ENCODE data around the gene PRKCE.

The PRKCE gene

DNA sequence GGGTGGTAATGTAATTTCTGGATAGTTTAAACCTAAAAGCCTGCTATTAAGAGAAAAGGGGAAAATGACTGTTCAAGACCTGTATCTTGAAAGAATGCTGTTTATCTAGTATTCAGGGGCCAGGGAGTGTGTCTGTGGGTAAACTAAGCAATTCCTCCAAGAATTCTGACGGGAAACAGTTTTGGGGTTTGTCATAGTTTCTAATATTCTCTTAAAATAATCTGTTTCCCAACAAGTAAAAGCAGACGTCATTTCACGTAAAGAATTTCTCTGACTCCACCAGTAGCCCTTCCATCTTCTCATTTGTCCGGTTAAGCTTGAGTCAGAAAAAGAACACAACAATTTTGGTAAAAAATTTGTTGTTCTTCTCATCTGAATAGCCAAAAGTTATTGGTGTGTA, 413.7 kb downstream of the PRKCE start:
- no peak for DNase-seq

DNA sequence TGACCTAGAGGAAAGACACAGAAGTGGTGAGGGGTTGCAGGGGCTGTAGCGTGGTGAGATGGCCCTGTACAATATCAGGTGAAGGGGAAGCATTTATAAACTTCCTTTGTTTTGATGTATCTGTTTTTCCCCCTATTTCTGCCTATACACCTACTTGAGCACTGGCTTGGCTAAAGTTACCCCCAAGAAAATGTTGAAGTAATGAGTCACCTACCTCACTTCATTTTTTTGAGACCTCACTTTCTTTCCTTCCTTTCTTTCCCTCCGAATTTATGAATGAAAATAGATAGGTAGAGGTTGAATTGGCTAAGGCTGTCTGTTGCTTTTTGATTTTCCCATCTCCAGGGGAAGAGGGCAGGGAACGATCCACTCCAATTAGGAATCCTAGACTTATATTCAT, 414.6 kb downstream of the PRKCE start:
- DNase-seq = no peak

DNA sequence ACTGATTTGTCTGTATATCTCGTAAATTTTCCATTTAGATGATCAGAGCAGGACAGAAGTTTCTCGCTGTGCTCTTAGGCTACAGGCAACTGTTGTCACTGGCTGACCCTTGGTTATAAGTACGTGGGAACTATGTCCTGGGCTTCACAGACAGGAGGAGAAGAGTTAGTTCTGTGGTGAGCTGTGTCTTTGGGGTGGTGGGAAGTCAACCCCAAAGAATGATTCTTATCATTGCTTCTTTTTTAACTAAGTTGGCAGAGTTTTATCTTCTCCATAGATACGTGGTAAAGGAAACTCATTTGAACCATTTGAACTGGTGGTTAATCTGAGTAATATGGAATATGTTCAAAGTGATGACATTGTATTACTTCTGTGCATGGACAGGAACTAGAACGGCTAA, 415.1 kb downstream of the PRKCE start:
- DNase-seq = peak in 1 of 5 donors; percentile 35

DNA sequence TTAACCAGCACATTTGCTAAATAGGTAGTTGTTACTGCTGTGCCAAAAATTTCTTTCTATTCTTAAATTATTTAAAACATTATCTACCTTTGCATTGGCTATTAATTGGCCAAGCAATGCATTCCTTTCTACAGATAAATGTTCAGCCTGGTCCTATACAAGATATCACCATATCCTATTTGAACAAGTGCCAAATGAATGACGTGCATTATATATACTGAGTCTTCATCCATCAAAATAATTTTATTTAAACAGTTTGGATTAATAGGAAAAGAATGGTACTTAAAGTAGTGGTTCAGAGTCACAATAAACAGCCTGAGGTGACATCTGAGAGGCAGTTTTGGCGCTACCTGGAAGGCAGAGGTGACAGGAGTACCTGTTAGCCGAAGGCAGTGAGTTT, 415.6 kb downstream of the PRKCE start:
- DNase-seq = no peak

DNA sequence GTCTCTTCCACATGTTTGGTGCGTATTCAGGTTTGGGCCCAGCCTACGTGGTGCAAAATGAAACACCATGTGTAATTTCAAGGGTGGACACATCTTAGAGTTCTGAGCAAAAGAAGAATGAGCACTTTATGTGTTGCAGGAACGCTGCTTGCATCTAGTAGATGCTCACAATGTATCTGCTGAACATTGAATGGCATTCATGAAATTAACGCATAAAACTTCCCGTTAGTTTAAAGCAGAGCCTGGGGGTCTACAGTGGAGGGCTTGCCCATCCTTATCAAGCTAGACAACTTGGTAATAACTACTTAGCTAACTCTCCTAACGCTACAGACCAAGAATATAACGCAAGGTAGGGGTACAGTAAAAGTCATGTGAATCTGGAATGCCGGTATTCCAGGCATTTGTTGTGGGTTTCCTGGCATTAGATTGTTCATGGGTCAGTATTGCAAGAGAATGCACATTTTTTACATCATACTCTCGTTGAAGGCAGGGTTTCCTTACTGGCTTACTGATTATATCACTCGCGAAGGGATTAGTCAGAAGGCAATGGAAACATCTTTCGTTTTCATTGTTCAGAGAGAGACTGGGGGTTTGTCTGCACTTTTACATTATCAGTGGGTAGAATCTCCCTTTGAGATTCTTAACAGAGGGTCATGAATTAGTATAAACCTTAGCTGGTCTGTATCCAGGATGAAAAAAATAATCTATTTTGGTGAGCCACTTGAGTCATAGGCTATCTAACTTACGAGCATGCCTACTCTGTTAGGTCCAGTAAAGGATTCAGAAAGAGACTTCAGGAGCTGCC, 416.2 kb downstream of the PRKCE start:
- DNase-seq = peak in 1 of 5 donors; percentile 85

DNA sequence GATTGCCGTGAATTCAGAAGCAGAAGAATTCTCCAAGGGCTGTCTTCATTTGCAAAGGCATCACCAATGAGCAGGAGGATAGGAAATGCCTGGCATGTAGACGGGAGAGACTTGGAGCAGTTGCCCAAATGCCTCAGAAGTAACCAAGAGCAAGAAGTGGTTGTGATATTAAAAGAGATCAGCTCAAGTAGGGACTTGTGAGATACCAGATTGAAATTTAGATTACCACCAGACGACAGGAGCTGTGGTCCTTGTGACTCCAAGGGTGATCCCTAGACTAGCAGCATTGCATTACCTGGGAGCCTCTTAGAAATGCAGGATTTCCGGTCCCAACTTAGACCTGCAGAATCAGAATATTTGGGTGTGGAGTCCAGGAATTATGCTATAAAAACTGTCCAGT, 417.2 kb downstream of the PRKCE start:
- DNase-seq = no peak

DNA sequence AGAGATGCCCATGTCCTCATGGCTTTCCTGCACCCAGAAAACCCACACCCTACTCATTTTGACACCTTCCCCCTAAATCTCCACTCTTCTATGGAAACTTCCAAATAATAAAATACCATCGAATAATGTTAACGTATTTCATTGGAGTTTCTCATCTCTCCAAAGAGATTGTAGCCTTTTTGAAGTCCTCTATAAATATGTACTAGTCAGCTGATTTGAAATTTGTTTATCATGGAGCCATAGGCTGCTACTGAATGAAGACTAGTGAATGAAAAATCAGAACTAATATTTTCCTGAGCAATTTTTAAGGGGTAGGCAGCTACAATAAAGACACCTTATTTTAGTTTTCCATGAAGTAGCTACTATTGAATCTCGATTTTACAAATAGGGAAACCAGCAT, 419.6 kb downstream of the PRKCE start:
- DNase-seq = no peak

DNA sequence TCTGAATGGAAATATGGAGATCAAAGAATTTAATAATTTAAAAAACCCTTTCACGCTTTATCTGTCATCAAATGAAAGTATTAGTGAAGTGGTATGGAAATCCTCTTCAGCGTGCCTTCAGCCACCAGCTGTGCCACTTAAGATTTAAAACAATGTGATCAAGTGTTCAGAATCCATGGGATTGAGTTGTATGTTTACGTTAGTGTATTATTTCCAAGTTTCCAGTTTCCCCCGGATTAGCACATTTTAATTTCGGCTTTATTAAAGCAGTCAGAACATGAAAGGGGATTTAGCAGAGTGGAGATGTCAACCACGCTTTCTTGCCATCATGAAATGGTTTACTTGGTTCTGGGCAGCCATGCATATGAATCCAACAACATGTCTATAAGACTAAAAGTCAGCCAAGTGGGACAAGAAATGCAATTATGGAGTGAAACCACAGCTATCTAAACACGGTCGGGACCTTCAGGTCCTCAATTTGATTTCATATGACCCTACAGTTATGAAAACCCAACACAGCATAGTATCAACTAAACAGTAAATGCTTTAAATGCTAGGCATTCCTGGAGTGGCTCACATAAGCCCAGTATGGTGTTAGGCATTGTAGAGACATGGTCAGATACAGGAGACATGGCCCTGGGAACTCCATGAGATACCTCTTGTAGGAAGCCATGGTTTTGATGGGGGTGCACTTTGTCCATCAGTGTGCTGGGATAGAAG, 420.8 kb downstream of the PRKCE start:
- DNase-seq = no peak

DNA sequence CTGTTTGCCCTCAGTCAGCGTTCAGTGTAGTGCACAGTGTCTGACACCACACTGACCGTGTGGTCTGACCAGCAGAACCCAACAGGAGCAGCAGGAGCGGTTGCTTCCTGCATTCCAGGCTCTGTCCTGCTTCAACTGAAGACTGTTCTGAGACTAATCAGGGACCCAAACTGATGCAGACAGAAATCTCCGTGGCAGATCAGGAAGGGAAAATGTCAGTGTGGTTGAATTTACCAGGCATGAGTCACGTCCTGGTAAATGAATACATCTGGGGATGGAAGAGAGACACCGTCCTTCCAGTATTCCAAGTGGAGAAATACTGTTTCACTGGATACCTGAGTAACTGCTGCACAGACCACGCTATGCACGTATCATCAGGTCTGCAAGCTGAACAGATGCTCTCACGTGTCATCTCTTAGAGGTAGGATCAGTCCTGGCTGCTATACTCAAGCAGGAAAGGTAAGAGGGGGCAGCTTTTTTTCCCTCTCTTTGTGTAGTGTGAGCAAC, 422.1 kb downstream of the PRKCE start:
- no peak for DNase-seq

DNA sequence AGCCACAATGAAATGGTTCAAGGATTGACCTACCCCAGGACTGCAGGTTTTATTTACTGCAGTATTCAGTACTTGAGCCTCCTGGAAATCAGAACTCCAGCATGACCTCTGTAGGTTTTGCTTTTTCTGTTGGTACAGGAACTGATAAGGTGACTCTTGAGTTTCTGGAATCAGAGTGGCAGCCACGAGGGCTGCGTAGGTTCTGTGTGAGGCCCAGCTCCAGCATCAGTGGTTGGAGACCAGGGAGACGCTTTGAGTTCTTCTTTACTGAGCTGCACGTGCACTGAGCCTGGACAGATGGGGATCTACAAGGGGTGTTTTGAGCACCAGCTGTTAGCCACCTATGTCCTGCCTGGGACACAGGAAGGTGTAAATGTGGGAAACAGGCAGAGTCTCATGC, 423.0 kb downstream of the PRKCE start:
- DNase-seq = no peak

DNA sequence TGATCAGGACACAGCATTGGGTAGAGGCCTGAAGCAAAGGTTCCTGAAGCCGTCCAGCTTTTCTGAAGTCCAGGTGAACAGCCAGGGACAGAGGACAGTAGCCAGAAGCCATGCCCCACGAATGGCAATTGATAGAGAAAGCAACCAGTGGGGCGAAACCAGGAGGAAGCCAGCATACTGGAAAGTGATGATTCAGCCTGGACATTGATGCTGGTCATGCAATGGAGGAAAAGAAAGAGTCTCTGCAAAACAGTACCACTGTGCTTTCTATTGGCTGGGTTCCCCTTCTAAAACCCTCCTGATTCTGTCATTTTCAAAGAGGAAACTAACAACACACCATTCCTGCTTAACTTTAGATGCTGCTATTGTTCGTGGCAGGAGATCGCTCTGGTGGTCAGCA, 424.4 kb downstream of the PRKCE start:
- DNase-seq = no peak

DNA sequence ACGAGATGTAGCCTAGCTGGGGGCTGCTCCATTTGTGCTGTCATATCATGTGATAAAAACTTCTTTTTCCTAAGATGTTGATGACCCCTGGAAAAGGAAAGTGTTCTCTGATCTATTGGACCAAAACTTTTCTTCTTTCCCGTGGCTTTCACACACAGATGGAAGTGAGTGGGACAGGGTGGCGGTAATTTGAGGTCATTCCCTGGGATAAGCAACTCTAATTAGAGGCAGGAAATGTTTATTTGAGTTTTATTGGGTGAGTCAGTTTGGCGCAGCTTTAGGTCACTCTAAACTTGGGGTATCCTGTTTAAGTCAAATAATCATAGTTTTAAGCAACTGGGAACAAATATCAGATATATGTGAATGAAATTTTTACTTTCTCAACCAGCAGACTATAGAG, 424.8 kb downstream of the PRKCE start:
- DNase-seq = no peak

DNA sequence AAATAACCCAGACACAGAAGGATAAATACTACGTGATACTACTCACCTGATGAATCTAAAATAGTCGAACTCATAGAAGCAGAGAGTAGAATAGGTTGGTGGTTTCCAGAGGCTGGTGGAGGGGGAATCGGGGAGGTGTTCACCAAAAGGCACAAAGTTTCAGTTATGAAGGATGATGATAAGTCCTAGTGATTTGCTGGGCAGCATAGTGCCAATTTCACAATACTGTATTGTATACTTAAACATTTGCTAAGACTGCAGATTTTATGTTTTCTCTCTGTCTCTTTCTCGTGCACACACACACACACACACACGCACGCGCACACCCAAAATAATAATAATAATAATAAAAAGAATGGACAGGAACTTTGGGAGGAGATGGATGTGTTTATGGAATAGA, 425.4 kb downstream of the PRKCE start:
- no peak for DNase-seq

DNA sequence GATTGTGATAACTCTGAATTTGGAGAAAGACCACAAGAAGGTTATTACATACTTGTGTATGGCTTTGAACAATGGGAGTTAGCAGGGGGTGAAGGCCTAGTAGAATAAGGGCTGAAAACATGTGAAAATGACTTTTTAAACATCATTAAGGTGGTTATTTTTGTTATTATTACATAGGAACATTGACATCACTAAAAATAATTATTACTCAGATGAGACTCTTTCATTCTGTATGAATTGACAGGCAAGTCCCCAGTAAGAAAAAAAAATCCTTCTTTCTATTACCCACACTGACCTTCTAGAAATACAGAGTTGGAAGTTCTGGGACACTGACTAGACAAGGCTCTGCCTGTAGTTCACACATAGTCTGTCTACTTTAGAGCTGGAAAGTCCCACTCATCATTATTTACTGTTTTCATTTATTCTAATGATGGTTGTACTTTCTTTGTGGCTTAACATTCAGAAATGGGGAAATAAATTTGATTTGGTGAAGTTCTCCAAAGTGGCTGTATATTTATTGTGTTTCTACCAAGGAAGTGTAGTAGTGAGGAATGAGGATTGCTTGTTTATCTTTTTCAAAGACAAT, 426.1 kb downstream of the PRKCE start:
- no peak for DNase-seq

DNA sequence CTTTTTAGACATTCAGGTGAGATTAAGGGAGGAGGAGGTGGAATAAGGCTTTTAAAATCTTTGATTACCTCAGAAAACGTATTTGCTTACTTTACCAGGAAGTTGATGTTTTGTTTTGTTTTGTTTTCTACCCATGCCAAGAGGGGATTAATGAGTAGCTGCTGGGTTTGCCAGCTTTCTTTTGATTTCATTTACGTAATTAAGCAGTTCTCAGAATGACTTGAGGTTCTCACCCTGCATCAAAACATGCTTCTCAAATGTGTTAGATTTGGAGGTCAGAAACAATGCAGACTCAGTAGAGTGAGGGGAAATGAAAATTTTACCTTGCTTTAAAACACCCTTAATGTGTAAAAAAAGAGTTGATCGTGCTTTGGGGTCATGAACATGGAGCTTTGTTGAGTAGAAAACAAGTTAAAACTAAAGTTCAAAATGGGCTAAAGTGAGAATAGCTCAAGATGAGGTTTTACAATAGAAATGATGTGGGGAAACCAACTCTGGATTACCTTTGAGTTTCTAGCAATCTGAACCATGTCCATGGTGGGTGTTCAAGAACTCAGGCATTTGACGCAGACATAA, 428.6 kb downstream of the PRKCE start:
- DNase-seq = peak in 1 of 5 donors; percentile 83

DNA sequence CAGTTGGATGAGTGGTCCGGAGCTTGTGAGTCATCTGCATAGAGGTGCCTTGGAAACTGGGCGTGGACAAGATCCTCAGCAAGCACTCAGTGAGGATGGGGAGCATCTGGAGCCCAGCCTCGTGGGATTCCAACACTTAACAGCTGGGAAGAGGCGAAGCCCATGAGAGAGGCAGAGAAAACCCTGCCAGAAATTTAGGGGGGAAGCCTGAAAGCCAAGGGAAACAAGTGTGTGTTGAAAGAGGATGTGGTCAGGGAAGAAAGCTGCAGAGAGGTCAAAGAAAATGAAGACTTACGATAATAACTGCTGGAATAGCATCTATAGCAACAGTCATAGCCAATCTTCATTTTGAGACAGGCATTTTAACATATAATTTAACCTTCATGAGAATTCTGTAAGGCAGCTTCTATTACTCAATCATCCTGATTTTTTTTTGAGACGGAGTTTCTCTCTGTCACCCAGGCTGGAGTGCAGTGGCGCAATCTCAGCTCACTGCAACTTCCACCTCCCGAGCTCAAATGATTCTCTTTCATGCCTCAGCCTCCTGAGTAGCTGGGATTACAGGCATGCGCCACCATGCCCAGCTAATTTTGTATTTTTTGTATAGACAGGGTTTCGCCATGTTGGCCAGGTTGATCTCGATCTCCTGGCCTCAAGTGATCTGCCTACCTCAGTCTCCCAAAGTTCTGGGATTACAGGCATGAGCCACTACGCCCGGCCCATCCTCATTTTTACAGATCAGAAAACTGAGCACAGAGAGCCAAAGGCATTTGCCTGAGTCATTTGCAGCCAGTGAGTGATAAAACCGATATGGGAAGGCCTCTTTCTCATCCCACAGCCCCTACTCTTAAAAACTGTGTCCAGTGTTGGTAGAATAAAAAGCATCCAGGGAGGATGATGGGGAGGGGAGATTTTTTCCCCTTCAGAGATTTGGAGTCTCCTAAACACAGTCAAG, 431.3 kb downstream of the PRKCE start:
- peak in 1 of 5 donors; percentile 34 for DNase-seq

DNA sequence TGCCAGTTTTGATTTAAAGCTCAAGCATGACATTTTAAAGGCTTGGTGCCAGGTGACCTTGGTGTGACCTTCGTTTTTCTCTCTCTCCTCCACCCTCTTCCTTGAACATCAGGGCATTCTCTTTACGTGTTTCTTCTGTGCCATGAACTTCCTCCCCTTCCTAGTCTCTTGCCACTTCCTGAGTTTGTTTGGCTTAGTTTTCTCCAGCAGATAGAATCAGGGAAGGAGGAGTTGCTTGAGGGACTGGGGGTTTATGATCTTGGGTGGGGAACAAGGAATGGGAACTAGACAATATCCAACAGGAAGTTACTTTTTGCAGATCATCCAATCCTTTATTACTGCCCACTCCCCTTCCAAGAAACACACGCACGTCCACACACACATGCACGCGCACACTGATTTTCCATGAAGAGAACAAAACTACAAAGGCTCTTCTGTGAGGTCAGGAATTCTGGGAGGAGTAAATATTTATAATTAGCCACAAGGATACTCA, 435.1 kb downstream of the PRKCE start:
- DNase-seq = no peak

DNA sequence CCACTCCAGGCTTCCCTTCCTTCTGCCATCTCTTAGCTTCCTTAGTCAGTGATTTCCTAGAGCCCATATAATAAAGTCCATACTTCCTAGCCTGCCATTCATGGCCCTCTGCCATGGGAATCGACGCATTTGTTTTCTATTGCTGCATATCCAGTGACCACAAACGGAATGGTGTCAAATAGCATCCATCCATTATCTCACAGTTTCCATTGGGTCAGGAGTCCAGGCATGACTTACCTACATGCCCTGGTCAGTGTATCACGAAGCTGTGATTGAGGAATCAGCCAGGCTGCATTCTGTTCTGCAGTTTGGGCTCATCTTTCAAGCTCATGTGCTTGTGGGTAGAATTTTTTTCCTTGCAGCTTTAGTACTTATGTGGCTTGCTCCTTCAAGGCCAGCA, 436.0 kb downstream of the PRKCE start:
- no peak for DNase-seq

DNA sequence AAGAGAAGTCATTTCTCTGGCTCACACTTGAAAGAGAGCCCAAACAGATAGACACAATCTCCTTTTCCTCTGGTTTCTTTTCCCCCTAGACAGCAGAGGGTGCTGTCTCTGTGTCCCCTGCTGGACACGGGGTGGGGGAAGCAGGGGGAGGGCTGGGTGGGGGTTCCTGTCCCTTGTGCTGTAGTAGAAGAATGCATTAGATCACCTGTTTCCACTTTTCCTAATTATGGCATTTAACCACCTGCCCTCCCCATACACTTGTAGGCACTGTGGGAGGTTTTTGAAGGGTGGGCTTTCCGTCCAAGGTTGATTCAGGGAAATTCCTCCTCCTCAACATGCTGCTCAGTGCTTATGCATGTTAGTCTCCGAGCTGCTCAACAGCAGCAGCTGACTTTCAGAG, 439.5 kb downstream of the PRKCE start:
- no peak for DNase-seq

DNA sequence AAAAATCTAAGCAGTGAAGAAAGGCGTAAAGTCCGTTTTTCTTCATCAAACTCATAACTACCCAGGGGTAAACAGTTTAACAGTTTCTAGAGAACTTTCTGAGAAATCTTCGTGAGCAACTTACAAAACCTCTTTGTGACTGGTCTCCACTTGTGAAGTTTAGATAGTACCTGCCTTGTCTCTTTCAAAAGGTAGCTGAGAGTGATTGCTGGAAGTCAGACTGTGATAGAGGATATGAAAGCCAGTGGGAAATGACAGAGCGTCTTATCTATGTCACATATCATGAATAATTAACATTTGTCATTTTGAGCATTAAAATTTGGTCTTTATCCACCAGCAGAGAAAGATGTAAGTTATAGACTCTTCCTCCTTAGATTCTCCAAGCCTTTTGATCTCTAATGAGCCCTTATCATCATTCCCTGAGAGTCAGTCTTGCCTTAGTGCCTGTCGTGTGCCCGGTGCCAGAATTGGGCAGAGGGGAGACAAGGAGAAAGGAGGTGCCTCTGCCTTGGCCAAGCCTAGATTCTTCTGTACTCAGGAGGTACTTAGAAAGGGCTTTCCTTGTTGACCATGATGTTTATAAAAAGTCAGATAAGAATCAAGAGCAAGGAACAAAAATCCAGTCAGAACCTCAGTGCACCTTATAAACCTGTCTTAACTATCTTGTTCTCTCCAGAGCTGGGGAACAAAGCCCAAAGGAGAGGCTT, 440.6 kb downstream of the PRKCE start:
- peak in 1 of 5 donors; percentile 46 for DNase-seq

DNA sequence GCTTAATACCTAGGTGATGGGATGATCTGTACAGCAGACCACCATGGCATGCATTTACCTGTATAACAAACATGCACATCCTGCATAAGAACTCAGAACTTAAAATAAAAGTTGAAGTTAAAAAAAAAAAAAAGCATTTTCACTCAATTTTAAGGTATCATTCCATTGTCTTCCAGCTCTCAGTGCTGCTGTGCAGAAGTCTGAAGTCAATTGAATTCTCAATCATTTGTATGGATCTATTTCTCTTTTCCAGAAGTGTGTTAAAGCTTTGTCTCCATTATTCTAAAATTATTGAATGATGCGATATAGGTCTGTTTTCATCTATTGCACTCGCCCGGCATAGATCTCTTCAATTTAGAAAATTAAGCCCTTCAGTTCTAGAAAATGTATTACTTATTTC, 443.2 kb downstream of the PRKCE start:
- no peak for DNase-seq
